Neural cell (in vitro differentiated cells): ENCODE measurements around the gene ZC3H4. TPM values are rescaled to one million over a fixed set of nuclear protein-coding genes. Genes with fewer than 3 reads are reported as not detected.

Experiments used
- H2AFZ ChIP-seq: fragments of 200-600, 300-800 bp; sonication (generic), shearing (Covaris generic); 2 replicates; pipeline ENCODE4 v1.6.0; 2014; ENCODE audit warnings: low read depth, mild to moderate bottlenecking, antibody characterized with exemption, low read length, moderate library complexity
- H3F3A ChIP-seq: fragments of 200-600 bp; shearing (Covaris generic); 2 replicates; pipeline ENCODE4 v1.6.1; 2016; ENCODE audit warnings: mild to moderate bottlenecking, moderate library complexity, mixed read lengths, antibody characterized with exemption, low read length; ENCODE audit not compliant: insufficient read depth, poor library complexity, severe bottlenecking
- H3K27ac ChIP-seq: fragments of 200-600, 300-800 bp; sonication (generic), shearing (Covaris generic); 2 replicates; pipeline ENCODE4 v1.5.1; 2014; ENCODE audit warnings: mild to moderate bottlenecking, low read length, moderate library complexity
- H3K27me3 ChIP-seq: fragments of 300-800, 200-600 bp; sonication (generic), shearing (Covaris generic); 2 replicates; pipeline ENCODE4 v1.6.0; 2014; ENCODE audit warnings: mild to moderate bottlenecking, low read depth, low read length, moderate library complexity; ENCODE audit not compliant: insufficient read depth
- H3K36me3 ChIP-seq: fragments of 300-800, 200-600 bp; sonication (generic), shearing (Covaris generic); 2 replicates; pipeline ENCODE4 v1.5.1; 2014; ENCODE audit warnings: mild to moderate bottlenecking, antibody characterized with exemption, low read length, moderate library complexity; ENCODE audit not compliant: insufficient read depth
- H3K4me2 ChIP-seq: fragments of 300-800, 200-600 bp; sonication (generic), shearing (Covaris generic); 2 replicates; pipeline ENCODE4 v1.6.0; 2014; ENCODE audit warnings: mild to moderate bottlenecking, low read length
- H3K4me3 ChIP-seq: fragments of 300-800, 200-600 bp; sonication (generic), shearing (Covaris generic); 2 replicates; pipeline ENCODE4 v1.5.1; 2014; ENCODE audit warnings: mild to moderate bottlenecking, low read length, moderate library complexity
- H3K79me2 ChIP-seq: fragments of 200-600 bp; shearing (Covaris generic); replicated peaks from 2 replicates; pipeline ENCODE4 v1.6.0; 2014; ENCODE audit warnings: mild to moderate bottlenecking, low read length, moderate library complexity; ENCODE audit not compliant: insufficient read depth
- H3K9ac ChIP-seq: fragments of 300-800, 200-600 bp; sonication (generic), shearing (Covaris generic); 2 replicates; pipeline ENCODE4 v1.6.1; 2016; ENCODE audit warnings: mild to moderate bottlenecking, low read length, mixed read lengths
- H3K9me2 ChIP-seq: fragments of 200-600 bp; shearing (Covaris generic); 2 replicates; pipeline ENCODE4 v1.6.1; 2016; ENCODE audit warnings: mild to moderate bottlenecking, low read length, mixed read lengths; ENCODE audit not compliant: insufficient read depth
- H3K9me3 ChIP-seq: fragments of 200-600, 300-800 bp; sonication (generic), shearing (Covaris generic); 2 replicates; pipeline ENCODE4 v1.6.1; 2016; ENCODE audit warnings: mild to moderate bottlenecking, mixed run types, low read length, moderate library complexity, mixed read lengths
- H4K20me1 ChIP-seq: fragments of 200-600 bp; shearing (Covaris generic); 2 replicates; pipeline ENCODE4 v1.6.1; 2016; ENCODE audit warnings: mild to moderate bottlenecking, mixed run types; ENCODE audit not compliant: insufficient read depth
- CTCF ChIP-seq: fragments of 450-650 bp; IDR thresholded peaks from 2 replicates; pipeline ENCODE4 v1.5.1; 2014; ENCODE audit warnings: antibody characterized with exemption, mild to moderate bottlenecking, moderate library complexity; ENCODE audit not compliant: poor library complexity, severe bottlenecking
- EP300 ChIP-seq: fragments of 450-650 bp; conservative IDR thresholded peaks from 2 replicates; pipeline ENCODE4 v1.6.1; 2014; ENCODE audit warnings: antibody characterized with exemption, mild to moderate bottlenecking, moderate library complexity; ENCODE audit not compliant: poor library complexity, severe bottlenecking
- EZH2 ChIP-seq: fragments of 200-600, 300-800 bp; shearing (Covaris generic), sonication (generic); IDR thresholded peaks from 2 replicates; pipeline ENCODE4 v1.6.1; 2014; ENCODE audit warnings: antibody characterized with exemption, low read length, borderline replicate concordance, mild to moderate bottlenecking; ENCODE audit not compliant: insufficient read depth, poor library complexity, severe bottlenecking
- MXI1 ChIP-seq: fragments of 450-650 bp; conservative IDR thresholded peaks from 2 replicates; pipeline ENCODE4 v1.6.1; 2014; ENCODE audit warnings: antibody characterized with exemption, mild to moderate bottlenecking; ENCODE audit not compliant: poor library complexity, severe bottlenecking
- POLR2AphosphoS5 ChIP-seq: IDR thresholded peaks from 2 replicates; pipeline ENCODE4 v1.6.1; 2012
- RAD21 ChIP-seq: fragments of 450-650 bp; conservative IDR thresholded peaks from 2 replicates; pipeline ENCODE4 v1.6.1; 2014; ENCODE audit warnings: antibody characterized with exemption, mild to moderate bottlenecking, moderate library complexity
- REST ChIP-seq: IDR thresholded peaks from 2 replicates; pipeline ENCODE4 v1.6.1; 2012; ENCODE audit warnings: borderline replicate concordance
- SMC3 ChIP-seq: fragments of 450-650 bp; conservative IDR thresholded peaks from 2 replicates; pipeline ENCODE4 v1.6.1; 2014; ENCODE audit warnings: antibody characterized with exemption, mild to moderate bottlenecking, moderate library complexity; ENCODE audit not compliant: poor library complexity
- TAF1 ChIP-seq: IDR thresholded peaks from 2 replicates; pipeline ENCODE4 v1.6.1; 2012; ENCODE audit warnings: low read depth
- polyA plus RNA-seq: library from polyadenylated mRNA; depleted of rRNA; stranded (reverse); fragments of >200 nt; gene quantifications from 2 replicates; pipeline ENCODE4 v1.2.3, GENCODE V29; 2014

ZC3H4 gene
- polyA plus RNA-seq, 1 donor from 2014 or later = 5.1 TPM

- Histone ChIP-seq H3K27ac (no peak overlapping the region), H3K9me3 (no peaks in the 10 kb centered on the region), H3F3A (no peaks in the 10 kb centered on the region), H3K4me2 (no peak overlapping the region), H3K36me3 (peaks cover 5% of the 10 kb centered on the region), H3K27me3 (no peaks in the 10 kb centered on the region), H4K20me1 (no peaks in the 10 kb centered on the region), H3K4me3 (no peak overlapping the region), H3K79me2 (no peaks in the 10 kb centered on the region), H2AFZ (no peak overlapping the region), H3K9me2 (no peaks in the 10 kb centered on the region), H3K9ac (no peak overlapping the region)
- no peak for TF ChIP-seq EP300
- no peak for TF ChIP-seq RAD21
- no peak for TF ChIP-seq CTCF
- TF ChIP-seq TAF1 = no peak
- no peak for TF ChIP-seq SMC3
- no peak for TF ChIP-seq REST
- TF ChIP-seq MXI1 = no peak
- TF ChIP-seq POLR2AphosphoS5 = no peak
- TF ChIP-seq EZH2 = no peak
These were observed 45.4 kb upstream of the ZC3H4 start for GRCh38 chr19:47158879-47159503.

GRCh38 chr19:47158367-47158791 is 44.8 kb upstream of the ZC3H4 start:
- no peaks in the 10 kb centered on the region for H3K9me2 ChIP-seq
- H4K20me1 ChIP-seq = no peaks in the 10 kb centered on the region
- no peak overlapping the region for H3K4me2 ChIP-seq
- H3K9me3 ChIP-seq = no peaks in the 10 kb centered on the region
- H3K27me3 ChIP-seq = no peaks in the 10 kb centered on the region
- H3K36me3 ChIP-seq = peaks cover 5% of the 10 kb centered on the region
- H3F3A ChIP-seq = no peaks in the 10 kb centered on the region
- no peak overlapping the region for H3K9ac ChIP-seq
- no peak overlapping the region for H3K4me3 ChIP-seq
- no peak for TF ChIP-seq TAF1
- TF ChIP-seq RAD21 = no peak
- TF ChIP-seq MXI1 = no peak
- TF ChIP-seq CTCF = no peak
- no peak for TF ChIP-seq EZH2
- no peak for TF ChIP-seq POLR2AphosphoS5
- no peak for TF ChIP-seq EP300
- TF ChIP-seq REST = no peak
- no peak for TF ChIP-seq SMC3
- no peak overlapping the region for H2AFZ ChIP-seq
- no peak overlapping the region for H3K27ac ChIP-seq
- H3K79me2 ChIP-seq = no peaks in the 10 kb centered on the region
